Activated T-cell treated with anti-CD3 and anti-CD28 coated beads for 4 hours (primary cell): ENCODE results near the gene DOCK3.

ENCODE experiments used
- DNase-seq: peaks from one replicate; pipeline ENCODE4 v3.0.0-alpha.2; 2020

DOCK3 gene, protein sequence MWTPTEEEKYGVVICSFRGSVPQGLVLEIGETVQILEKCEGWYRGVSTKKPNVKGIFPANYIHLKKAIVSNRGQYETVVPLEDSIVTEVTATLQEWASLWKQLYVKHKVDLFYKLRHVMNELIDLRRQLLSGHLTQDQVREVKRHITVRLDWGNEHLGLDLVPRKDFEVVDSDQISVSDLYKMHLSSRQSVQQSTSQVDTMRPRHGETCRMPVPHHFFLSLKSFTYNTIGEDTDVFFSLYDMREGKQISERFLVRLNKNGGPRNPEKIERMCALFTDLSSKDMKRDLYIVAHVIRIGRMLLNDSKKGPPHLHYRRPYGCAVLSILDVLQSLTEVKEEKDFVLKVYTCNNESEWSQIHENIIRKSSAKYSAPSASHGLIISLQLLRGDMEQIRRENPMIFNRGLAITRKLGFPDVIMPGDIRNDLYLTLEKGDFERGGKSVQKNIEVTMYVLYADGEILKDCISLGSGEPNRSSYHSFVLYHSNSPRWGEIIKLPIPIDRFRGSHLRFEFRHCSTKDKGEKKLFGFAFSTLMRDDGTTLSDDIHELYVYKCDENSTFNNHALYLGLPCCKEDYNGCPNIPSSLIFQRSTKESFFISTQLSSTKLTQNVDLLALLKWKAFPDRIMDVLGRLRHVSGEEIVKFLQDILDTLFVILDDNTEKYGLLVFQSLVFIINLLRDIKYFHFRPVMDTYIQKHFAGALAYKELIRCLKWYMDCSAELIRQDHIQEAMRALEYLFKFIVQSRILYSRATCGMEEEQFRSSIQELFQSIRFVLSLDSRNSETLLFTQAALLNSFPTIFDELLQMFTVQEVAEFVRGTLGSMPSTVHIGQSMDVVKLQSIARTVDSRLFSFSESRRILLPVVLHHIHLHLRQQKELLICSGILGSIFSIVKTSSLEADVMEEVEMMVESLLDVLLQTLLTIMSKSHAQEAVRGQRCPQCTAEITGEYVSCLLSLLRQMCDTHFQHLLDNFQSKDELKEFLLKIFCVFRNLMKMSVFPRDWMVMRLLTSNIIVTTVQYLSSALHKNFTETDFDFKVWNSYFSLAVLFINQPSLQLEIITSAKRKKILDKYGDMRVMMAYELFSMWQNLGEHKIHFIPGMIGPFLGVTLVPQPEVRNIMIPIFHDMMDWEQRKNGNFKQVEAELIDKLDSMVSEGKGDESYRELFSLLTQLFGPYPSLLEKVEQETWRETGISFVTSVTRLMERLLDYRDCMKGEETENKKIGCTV (N-terminal part only)

DNA sequence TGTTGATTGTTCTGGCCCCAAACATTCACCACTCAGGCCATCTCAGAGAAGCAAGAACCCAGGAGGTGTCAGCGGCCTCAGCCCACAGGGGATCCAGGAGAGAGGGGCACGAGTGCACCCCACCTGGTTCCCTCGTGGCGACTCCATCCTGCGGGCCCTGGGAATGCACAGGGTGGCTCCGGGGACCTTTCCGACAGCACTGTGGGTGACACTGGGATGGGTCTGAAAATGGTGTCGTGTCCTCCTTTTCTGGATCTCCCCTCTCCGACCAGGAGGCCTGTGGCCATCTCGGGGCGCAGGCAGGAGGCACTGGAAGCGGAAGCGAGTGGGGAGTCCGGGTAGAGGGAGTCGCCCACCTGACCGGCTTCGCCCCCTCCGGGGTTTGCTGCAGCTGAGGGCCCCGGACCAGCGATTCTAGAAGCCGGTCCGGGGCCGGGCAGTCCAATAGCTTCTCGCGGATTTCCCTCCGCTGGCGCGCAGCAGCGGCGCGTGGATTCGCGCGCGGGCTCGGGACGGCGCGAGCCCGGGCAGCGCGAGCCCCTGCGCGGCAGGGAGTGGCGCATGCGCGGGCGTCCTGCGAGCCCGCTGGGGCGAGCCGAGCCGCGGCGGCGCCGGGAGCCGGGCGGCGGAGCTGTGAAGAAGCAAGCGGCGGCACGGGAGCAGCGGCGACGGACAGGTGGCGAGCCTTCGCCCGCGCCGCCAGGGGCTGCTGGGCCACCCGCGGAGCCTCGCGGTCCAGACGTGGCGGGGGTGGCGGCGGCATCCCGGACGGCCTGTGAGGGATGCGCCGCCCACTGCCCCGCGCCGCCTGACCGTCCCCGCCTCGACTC, at the start of gene DOCK3:
TSS of gene DOCK3 (plus strand) at position 579 of the 830 bp plus-strand sequence. CDS start 337 bp downstream, outside the sequence.
- peak; percentile 40 for DNase-seq

DNA sequence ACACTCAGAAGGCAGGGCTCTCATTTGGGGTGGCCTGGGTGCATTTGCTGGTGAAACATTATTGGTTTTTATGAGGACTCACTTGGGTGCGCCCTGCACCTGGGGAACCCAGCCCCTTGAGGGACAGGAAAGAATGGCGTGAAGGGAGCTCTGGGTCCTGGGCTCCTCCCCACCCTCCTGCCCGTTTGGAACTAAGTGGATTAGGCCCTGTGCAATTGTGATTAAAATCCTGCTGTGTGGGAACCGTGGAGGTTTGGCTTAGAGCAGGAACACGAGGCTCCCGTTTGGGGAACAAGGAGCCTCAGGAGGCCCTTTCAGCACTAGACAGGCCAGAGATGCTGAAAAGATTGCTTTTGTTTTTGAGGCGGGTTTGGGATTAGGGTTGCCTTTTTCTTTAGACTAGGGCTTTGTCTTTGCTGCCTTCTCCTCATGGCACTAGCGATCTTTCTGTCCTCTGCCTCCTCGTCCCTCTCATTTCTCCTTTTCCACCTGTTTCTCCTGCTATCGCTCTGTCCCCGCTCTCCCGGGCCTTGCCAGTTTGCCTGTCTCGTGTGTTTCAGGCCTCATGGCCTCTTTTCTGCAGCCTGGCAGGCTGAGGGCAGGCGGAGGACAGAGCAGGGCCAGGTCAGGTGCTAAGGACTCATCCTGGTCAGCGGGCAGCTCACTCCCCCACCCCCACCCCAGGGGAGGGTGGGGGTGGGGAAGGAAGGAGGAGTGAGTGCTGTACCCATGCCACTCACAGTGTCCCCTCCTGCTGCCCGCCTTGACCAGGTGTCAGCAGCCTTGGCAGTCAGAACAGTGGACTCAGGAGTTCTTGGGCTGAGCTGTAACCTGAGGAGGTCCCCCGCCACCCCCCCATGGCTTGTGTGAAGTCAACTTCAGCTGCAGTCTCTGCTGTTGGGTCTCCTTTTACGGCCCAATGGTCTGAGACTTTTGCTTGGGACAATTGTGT, 49.2 kb upstream of the DOCK3 start:
- no peak for DNase-seq

DNA sequence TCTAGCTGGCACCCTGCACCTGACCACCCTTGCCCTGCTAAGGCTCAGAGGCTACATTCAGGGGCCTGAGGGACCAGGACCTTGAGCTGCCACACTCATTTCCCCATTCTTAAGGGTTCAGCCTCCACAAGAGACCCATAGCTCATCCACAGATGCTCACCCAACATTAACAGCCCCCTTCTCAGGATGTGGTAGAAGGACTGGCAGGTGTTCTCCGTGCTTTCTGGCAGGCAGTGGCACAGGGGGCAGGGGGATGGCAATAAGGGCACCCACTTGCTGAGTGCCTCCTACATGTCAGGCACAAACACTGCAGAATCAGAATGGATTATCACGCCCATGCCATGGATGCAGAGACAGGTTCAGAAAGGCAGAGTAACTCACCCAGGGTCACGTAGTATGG, 48.3 kb upstream of the DOCK3 start:
- no peak for DNase-seq

DNA sequence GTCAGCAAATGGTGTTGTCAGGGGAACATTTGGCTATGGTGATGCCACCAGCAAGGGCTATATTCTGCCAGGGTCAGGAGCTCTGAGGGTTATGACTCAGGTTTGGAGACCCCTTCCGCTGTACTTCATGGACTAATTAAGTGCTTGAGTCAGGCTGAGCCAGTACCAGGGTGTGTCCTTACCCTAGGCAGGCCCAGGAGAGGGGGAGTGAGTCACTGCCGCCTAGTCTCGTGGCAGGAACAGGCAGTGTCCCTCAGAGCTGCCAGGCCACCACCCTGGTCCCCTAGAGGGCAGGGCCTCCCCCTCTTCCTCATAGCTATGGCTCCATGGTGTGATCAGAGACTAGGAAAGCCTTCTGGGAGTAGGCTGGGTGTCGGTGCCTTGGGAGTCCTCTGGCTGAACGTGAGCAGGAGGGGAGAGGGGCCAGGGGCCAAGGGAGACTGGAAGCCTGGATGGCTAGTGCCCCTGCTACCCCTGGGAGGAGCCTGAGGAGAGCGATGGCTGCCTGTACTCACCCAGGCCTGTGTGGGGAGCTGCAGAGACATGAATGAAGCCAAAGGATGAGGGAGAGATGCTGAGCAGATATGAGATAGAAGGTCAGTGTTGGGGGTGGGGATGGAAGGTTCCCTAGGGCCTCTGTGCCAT, 47.2 kb upstream of the DOCK3 start:
- DNase-seq = no peak

DNA sequence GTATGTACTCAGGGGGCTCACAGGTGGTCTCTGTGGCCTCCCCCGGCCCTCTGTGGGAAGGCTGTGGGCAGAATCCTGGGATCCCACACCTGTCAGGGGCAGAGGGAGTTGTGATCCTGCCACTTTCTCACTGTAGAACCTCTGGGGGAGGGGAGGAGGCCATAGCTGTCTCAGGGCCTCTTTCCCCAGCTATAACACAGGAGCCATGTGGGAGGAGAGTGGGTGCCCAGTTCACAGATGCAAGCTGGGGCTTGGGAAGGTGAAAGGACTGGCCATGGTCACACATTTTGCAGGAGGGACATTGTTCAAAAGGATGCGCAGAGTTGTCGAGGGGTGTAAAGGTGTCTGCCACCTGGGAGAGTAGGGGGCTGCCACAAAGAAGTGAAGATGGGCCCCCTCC, 46.1 kb upstream of the DOCK3 start:
- no peak for DNase-seq

DNA sequence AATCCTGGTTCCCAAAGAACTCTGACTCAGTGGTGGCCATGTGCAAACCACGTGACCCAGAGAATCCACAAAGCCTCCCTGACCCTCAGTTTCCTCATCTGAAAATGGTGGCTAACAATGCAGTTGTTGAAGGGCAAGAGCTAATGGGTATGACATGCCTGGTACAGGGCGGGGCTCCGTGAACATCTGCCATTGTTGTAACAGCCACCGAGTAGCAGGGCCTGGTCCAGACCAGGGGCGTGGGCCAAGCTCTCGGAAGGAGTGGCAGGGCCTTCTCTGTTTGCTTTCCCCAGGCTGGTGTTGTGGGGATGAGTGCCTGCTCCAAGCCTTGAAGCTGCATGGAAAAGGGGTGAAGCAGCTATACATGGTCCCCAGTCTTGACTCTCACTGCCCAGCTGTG, 44.3 kb upstream of the DOCK3 start:
- DNase-seq = no peak

DNA sequence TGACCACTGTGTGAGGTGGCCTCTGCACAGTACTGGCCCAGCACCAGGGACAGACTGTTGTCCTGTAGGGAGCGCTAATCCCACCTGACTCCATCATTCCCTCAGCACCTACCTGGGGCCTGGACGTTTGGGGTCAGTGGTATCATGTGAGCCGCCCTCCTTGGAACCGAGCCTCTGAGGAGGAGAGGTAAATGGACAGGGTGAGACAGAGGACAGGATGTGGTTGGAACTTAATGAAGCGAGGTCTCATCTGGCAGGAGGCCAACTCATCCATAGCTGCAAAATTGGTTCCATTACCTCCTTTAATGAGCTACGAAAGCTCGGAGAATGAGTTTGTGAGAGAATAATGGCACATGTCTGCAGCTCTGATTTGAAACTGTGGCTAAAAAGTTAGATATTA, 43.9 kb upstream of the DOCK3 start:
- no peak for DNase-seq

DNA sequence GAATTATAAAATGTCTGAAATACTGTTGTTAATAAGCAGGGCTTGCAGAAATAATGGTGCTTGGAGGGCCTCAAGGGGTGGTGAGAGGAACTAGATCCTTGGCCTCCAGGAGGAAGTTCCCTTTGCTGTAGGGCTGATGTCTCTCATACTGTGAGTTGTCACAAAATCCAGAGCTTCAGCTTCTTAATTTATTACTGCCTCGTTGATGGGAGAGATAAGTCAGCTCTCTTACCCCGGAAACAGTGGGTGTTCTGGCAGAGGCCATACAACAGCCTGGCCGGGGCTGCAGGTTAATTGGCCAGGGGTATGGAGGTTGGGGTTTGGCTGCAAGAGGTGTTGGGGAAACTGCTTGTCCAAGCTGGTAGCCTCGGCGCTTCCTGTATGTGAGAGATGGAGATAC, 42.3 kb upstream of the DOCK3 start:
- no peak for DNase-seq

DNA sequence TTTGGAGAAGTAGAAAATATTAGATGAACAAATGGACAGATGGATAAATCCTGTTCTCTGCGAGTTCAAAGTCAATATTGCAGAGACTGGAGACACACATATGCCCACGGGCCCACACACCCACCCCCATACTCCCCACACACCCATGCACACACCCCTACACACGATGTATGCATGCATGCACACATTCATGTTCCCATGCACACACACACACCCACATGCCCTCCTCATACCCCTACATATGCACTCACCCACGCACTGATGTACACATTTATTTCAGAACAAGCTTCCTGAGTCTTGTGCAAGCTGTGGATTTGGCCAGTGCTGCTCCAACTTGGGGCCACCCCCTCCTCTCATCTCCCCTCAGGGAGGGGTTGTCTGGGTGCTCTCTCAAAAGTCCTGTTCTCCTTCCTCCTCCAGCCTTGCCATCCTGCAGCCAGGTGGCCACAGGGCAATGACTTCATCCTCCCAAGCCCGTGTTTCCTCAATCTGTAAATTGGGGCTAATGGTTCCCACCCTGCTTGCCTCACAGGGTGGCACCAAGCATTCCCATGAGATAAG, 41.4 kb upstream of the DOCK3 start:
- no peak for DNase-seq

DNA sequence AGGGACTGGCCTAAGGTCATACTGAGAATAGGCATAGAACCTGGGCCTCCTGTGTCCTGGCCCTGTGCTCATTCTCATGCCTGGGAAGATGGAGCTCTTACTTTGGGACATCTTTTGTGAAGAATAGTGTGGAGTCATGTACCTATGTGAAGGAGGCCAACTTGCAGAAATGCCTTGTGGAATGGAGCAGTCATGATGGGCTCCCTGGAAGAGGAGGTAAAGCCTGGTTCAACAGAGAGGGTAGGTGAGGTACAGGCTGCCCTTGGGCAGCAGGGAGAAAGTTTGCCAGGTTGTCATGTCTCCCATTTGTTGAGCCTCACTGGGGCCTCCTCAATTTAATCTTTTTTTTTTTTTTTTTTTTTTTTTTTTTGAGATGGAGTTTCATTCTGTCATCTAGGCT, 39.7 kb upstream of the DOCK3 start:
- DNase-seq = no peak

DNA sequence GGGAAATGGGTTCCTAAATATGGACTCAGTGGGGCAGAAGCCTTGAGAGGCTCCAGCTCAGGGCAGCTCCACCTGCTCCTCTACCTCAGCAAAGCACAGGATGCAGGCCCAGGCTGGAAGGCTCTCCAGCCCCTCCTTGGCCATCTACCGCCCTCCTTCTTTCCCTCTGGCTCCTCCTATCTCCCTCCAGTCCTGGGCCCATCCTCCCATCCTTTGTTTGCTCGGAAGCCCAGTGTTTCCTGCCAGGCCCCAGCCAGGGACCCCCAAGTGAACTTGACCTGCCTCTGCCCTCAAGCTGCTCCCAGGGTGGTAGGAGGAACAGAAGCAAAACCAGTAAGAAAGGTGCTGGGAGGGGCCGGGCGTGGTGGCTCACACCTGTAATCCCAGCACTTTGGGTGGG, 37.7 kb upstream of the DOCK3 start:
- no peak for DNase-seq

DNA sequence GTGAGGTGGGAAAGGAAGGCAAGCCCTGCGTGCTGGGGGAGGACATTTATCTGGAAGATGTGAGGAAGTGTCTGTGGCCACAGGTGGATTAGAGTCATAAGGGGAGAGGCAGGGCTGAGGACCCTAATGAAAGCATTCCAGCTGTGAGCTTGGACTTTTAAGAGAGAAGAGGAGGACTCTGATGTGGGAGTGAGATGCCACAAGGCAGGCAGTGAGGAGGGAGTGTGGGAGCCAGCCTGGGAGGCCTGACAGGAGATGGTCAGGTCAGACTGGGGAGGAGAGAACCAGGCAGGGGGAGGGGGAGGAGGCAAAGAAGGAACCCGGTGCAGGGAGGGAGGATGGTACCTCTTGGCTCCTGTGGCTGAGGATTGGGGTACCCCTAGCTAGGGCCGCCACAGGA, 36.8 kb upstream of the DOCK3 start:
- no peak for DNase-seq

DNA sequence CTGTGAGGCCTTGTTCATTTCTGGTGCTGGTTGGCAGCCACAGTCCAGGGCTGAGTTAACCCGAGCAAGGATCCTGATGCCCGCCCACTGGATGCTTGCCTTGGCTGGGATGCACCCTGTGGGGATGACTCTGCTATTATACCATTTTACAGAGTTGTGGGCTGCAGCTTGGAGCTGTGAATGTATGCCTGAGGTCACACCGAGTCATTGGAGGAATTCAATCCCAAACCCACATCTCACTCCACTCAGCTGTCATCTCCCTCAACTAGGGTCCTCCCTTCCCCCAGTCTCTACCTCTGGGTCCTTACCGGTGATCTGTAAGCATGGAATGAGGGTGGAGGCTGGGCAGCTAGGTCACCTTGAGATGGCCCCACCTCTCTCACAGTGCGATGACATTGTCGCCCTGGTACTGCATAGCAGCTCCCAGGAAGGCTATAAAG, 35.7 kb upstream of the DOCK3 start:
- DNase-seq = no peak

DNA sequence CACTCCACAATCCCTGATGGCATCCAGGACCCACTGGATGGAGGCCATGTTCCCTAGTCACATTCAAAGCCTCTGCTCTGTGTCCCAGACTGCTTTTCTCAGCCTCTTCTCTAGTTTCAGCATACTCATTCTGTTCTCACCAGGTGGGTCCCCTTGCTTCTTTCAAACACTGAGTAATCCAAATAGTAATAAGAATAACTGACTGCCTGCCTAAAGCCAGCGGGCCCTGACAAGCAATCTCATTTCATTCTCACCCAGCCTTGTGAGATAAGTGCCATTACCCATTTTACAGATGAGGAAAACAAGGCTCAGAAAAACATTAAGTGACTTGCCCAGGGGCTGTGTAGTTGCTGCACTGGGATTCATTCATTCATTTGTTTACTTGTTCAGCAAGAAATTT, 32.3 kb upstream of the DOCK3 start:
- no peak for DNase-seq

DNA sequence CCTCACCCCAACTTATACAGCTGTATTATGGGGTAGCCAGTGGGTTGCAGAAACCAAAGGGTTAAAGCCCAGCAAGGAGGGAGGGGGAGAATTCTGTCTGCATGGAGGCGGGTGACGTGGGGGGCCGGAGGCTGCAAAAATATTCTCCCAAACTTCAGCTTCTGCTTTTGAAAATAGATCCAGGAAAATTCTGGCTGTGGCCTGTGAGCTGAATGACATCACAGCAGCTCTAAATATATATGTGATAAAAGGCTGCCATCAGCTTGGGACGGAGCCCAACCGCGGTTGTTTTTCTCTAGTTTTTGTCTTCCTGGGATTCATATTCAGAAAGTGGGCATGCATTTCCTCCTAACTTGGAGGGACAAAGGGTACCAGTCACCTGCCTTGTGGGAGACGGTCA, 30.2 kb upstream of the DOCK3 start:
- DNase-seq = no peak

DNA sequence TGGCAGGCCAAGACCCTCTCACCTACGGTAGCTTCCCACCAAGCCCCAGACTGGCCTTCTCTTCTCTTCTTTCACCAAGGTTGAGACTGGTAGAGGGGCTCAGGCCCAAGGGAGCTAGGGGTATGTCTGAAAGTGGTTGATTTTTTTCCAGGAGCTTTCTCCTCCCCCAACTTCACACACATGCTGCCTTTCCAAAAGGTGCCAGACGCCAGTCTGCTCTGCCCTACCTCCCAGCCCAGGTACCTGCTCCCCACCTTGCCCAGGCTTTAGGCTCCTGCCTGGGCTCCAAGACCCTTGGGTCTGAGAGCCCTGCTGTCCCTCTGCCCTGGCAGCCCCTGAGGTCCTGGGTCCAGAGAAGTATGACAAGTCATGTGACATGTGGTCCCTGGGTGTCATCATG, 29.3 kb upstream of the DOCK3 start:
- DNase-seq = no peak

DNA sequence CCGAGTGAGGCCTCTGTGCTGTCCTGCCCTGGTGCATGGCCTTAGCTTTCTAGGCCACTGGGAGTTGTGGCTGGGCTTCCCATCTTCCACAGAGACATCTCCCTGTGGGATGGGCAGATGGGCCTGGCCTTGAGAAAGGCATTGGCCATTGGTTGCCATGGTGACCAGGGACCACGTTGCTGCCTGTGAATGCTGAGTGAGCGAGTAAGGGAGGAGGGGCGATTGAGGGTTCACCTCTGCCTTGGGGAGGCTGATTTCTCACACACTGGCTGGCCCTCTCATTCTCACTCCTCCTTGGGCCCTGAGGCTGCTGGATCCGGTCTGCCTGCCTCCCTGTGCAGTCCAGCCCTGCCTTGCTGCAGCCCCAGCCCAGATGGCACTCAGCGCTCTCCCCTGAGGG, 26.4 kb upstream of the DOCK3 start:
- DNase-seq = no peak

DNA sequence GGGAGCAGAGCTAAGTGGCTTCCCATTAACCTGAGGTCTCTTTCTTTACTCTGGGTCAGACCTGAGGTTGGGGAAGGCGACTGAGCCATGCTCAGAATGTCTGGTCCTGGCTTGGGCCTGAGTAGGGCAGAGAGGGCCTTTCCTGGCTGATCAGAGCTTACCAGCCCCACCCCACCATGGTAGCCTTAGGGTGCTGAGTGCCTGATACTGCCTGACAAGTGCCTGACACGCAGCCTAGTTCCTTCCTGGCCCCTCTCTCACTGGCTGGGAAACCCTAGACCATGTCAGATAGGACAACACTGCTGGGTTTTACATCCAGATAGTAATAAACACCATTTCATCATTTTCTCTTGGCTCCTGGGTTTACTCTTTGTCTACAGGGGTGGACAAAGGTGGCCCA, 25.8 kb upstream of the DOCK3 start:
- DNase-seq = no peak

DNA sequence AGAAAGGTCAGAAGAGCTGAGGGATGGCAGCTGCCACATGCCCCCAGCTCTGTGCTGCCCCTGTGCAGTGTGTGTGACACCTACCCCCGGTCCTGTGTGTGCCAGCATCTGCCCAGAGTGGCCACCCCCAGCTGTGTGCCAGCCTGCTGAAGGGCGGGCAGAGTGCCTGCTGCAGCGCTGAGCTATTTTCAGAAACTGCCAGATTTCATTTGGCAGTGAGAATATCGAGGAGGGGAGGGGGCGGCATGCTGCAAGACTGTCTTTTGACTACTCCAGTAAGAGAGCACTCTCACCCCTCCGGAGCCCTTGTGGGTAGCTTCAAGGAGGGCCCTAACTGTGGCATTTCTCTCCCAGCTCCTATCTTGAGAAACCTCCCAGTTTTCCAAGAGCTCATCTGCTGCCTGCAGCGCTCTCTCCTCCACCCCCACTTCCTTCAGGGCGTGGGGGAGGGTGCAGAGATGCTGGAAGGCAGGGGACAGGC, 25.2 kb upstream of the DOCK3 start:
- no peak for DNase-seq

DNA sequence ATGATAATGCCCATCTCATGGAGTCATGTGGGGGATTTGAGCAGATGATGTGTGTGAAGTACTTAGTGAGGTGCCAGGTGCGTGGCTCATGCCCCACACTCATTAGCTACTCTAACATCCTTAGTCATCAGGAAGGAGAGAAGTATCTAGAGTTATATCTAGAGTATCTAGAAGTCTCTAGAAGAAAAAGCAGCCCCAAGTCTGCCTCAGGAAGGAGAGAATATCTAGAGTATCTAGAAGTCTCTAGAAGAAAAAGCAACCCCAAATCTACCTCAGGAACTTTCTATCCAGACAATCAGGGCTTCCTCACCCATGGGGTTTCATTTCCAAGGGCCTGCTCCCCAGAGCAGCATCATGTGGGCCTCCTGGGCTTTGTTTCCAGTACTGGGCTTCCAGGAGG, 24.7 kb upstream of the DOCK3 start:
- DNase-seq = no peak
